ENCODE measurements around the gene GPAT2.
"Not testable (repeated sequence)": the region's sequence is repeated elsewhere in the genome, so short reads cannot be mapped to it uniquely, and the experiment has no call there.

GPAT2 gene

DNA sequence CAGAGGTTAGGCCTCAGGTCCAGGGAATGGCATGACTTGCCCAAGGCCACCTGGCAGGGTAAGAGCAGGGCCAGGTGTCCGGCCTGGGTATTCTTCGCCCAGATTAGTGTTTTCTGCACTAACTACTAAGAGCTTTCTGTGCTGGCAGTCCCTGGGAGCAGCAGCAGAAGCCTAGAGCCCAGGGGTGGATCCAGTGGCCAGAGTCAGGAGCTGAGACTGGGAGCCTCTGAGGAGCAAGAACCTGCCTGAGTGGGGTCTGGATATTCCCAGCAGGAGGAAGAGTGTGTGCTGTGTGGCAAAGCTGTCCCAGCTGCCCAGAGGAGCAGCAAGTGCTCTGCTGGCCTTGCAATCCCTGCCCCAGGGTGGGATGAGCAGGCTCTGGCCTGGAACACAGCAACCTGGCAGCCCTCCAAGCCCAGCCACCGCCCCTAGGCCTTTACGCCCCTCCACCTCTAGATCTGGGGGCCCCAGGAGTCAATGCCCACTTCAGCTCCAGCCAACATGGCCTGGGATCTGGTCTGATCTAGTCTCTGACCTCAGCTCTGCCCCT, 30.7 kb upstream of the GPAT2 start:
- DNase-seq: no peak

- not testable (repeated sequence) for DNase-seq
These were observed 30.0 kb upstream of the GPAT2 start for GRCh38 chr2:96064760-96065159.

DNA sequence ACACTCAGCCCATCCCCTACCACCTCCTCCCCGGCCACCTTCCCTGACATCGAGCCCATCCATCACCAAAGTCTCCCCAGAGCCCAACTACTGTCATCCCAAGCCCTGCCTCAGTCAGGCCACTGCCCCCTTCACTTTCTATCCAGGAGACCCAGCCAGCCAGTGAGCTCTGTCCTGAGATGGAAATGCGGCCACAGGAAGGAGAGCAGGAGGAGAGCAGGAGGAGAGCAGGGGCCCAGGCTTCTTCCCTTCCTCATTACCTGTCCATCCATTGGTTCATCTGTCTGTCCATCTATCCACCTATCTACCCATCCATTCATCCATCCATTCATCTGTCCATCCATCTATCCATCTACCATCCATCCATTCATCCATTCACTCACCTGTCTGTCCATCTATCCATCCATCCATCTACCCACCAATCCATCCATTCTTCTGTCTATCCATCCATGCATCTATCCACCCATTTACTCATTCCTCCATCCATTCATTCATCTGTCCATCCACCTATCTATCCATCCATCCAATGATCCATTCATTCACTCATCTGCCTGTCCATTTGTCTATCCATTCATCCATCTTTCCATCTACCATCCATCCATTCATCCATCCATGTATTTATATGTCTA, 29.4 kb upstream of the GPAT2 start:
- DNase-seq: not testable (repeated sequence)

- DNase-seq: not testable (repeated sequence)
These were observed 28.6 kb upstream of the GPAT2 start for GRCh38 chr2:96063116-96063899.

GRCh38 chr2:96062483-96062882, 27.8 kb upstream of the GPAT2 start:
- not testable (repeated sequence) for DNase-seq

- DNase-seq: not testable (repeated sequence)
These were observed 27.2 kb upstream of the GPAT2 start for GRCh38 chr2:96061901-96062300.

DNA sequence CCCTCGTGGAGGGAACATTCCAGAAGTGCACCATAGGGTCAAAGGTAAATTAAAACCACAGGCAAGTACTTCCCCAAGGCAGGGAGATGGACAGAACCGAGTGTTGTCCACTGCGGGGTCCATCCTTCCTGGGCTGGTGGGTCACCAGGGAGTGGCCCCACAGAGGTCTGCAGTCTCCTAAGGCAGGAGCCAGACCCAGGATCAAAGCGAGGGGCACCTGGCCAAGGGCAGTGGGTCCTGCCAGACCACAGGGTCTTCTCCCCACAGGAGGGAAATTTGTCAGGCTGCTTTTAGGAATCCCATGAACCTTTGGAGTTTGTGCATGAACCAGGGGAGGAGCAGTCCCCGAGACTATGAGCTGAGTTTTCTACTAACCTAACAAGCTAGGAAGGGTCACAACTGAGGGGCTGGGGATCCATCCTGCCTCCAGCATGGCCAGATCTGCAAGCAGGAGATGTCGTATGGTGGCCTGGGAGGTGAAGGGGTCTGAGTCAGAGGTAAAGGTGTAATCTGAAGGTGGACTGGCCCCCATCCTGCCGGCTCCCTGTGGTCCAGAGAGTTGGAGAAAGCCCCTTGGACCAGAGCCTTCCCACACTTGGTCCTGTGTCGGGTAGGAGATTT, 26.6 kb upstream of the GPAT2 start:
- DNase-seq: not testable (repeated sequence)

DNA sequence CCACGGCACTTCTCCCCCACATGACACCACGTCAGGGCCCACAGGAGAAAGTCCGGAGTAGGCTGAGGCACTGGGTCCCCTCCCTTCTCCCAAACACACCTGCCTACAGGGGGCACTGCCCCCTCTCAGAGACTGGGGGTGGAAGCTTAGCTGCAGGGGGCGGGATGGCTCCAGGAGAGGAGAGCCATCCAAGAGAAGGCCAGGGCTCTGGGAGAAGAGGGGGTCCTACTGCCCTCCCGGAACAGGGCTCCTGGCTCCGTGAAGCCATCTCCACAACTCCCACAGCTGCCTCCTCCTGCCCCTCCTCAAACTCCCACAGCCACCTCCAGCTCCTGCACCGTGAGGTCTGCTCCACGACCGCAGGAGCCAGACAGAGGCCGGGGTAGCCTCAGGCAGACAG, 25.6 kb upstream of the GPAT2 start:
- DNase-seq: not testable (repeated sequence)

DNA sequence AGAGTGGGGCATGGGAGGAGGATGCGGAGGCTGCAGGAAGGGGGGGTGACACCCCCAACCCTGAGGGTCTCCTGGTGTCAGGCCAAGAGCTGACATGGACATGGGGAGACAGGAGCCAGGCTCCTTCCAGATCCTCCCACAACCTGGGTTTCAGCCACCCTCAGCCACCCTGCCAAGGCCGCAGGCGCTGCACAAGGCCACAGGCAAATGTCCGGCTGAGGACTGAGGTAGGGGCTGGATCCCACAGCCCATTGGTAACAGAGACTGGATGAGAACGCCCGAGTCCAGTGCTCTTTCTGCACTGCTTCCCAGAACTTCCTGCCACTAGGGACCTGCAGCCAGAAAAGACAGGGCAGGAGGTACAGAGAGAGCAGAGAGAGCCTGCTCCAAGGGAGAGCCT, 24.7 kb upstream of the GPAT2 start:
- DNase-seq: not testable (repeated sequence)

DNA sequence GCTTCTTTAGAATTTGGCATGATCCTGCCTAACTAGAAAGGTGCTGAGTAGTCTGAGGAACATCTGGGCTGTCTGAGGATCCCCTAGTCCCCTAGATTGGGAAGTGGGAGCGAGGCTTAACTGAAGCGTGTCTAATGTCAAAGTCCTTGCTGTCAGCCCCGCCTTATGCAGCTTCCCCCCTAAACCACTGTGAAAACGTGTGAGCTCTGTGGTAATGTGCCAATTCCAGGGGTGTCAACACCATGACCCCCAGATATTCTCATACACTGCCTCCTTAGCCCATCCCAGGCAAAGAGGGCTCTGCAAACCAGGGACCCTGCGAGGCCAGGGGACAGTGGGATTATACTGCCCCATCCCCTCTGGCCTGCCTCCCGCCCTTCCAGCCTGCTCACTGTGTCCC, 21.1 kb upstream of the GPAT2 start:
- not testable (repeated sequence) for DNase-seq

- DNase-seq: not testable (repeated sequence)
These were observed 19.8 kb upstream of the GPAT2 start for GRCh38 chr2:96054537-96054936.

- DNase-seq: not testable (repeated sequence)
These were observed 18.7 kb upstream of the GPAT2 start for GRCh38 chr2:96053385-96053784.

- DNase-seq: not testable (repeated sequence)
These were observed 17.9 kb upstream of the GPAT2 start for GRCh38 chr2:96052632-96053031.

DNA sequence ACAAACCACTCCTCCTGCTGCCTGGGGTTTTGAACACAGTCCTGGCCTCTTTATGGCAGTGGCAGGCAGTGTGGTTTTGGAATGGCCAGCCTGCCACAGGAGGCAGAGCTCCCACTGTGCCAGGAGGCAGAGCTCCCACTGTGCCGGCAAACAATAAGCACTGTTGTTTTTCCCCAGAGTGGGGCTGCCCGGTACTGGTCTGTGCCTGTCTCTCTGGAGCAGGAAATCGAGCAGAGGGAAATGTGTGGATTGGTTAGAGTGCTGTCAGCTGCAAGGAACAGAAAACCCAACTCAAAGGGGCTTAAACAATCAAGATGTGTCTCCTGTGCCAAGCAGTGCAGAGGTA, 15.2 kb upstream of the GPAT2 start:
- DNase-seq: not testable (repeated sequence)

- not testable (repeated sequence) for DNase-seq
These were observed 14.6 kb upstream of the GPAT2 start for GRCh38 chr2:96049049-96049916.

- DNase-seq: not testable (repeated sequence)
These were observed 838 bp upstream of the GPAT2 start for GRCh38 chr2:96035554-96035953.

GRCh38 chr2:96033997-96034396, 719 bp downstream of the GPAT2 start:
- DNase-seq: not testable (repeated sequence)

DNA sequence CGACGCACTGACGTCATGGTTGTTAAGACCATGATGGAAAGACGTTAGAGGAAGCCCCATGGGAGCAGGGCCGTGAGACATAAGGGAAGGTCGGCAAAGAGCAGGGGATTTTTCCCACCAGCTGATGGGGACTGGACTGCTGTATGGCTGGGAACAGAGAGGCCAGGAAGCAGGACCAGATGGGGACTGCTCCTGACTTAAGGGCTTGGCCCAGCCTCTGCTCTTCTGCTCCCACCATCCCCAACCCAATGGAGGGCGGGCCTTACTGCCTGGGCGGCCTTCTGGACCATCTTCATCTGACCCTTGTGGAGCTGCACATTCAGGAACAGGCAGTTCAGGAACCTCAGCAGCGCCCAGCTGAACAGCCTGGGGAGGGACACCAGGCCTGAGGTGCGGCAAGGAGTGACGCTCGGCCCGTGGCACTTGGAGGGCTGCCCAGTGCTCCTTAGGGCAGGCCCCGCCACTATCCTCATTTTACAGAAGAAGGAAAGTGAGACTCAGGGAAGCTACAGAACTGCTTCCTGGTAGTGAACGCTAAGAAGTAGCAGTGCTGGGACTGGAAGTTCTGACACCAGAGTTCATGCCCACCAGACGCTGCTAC, 6.9 kb downstream of the GPAT2 start:
- DNase-seq: not testable (repeated sequence)

- not testable (repeated sequence) for DNase-seq
These were observed 9.0 kb downstream of the GPAT2 start for GRCh38 chr2:96025755-96026154.

- no peak for DNase-seq
These were observed 9.6 kb downstream of the GPAT2 start for GRCh38 chr2:96025194-96025492.

- DNase-seq: no peak
These were observed 10.2 kb downstream of the GPAT2 start for GRCh38 chr2:96024336-96025193.
